GM13976 (cell line): ENCODE data around the gene OSBPL5.

Source experiments
- DNase-seq: peaks from one replicate; pipeline ENCODE4 v3.0.0; 2012; ENCODE audit warnings: low spot score
- CTCF ChIP-seq: IDR thresholded peaks from 2 replicates; pipeline ENCODE4 v1.5.1; 2012; ENCODE audit warnings: borderline replicate concordance, mild to moderate bottlenecking; ENCODE audit not compliant: insufficient read depth; ENCODE audit errors: extremely low read depth, missing control alignments, control extremely low read depth
- in situ Hi-C: fragments of 300-500 bp; cut with MboI; formaldehyde crosslinking; loops from one replicate; pipeline ENCODE4 v1.12.0; 2022; ENCODE audit warnings: low sequenced_read_pairs, mixed read lengths, inconsistent platforms; ENCODE audit not compliant: unreplicated experiment

Gene OSBPL5

GRCh38 chr11:3108183-3108721, 56.9 kb downstream of the OSBPL5 start:
- TF ChIP-seq CTCF, result no peak
- in situ Hi-C loops, result no loop called here
- DNase-seq, result no peak

- in situ Hi-C loops, result no loop called here
- DNase-seq, result no peak
- TF ChIP-seq CTCF, result no peak
These were observed 57.4 kb downstream of the OSBPL5 start for GRCh38 chr11:3107608-3108182.

GRCh38 chr11:3106736-3107524, 58.2 kb downstream of the OSBPL5 start:
- in situ Hi-C loops, result no loop called here
- TF ChIP-seq CTCF, result no peak
- no peak for DNase-seq

GRCh38 chr11:3105791-3106735, 59.0 kb downstream of the OSBPL5 start:
- in situ Hi-C loops, result no loop called here

GRCh38 chr11:3104961-3105790, 59.9 kb downstream of the OSBPL5 start:
- in situ Hi-C loops, result no loop called here
- DNase-seq, result peak; percentile 32
- no peak for TF ChIP-seq CTCF

More at GRCh38 chr11:3105791-3106735, 59.0 kb downstream of the OSBPL5 start:
- DNase-seq, result no peak
- no peak for TF ChIP-seq CTCF
